ENCODE measurements around the gene SLC6A8.
A peak's percentile ranks its signal among the peaks of the same experiment; 100 is the strongest.

The SLC6A8 gene

DNA sequence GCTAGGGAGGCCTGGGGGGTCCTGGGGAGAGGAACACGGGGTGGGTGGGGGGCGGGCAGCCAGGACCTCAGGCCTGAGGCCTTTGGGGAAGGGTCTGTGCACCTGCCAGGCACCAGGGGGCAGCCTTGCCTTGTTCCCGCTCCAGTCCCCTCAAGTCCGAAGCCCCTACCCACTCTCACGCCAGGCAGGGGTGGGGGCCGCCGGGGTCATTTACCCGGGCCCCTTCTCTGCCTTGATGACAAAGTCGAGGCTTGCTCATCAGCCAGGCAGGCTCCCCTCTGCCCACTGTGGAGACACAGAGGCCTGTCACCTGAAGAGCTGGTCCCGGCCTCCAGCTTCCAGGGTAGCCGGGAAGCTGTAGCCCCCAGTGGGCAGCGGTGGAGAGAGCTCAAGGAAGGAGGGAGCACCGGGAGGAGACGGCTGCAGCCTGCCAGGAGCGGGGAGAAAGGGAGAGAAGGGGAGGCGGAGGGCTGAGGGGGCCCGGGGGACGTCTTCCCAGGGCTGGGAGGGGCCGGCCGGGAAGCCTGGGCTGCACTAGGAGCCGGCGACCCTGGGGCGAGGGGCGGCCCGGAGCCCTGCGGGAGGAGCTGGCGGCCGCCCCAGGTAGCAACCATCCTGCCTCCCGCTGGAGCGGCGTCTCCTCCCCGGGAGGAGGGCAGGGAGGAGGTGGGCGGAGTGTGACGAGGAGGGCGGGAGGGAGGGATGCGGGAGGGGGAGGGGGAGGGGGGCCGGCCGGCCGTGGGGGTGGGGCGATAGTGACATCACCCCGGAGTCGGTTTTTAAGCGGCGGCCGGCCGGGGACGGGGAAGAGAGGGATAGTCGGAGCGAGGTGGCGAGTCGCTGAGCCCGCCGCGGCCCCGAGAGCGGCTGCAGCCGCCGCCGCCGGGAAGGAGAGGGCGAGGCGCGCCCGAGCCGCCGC, at the start of gene SLC6A8:
Gene SLC6A8, plus strand, starts transcription at position 806 of the 919 bp plus-strand sequence. CDS start 649 bp downstream, outside the sequence.
- DNase-seq (ENCODE audit: low read depth, low spot score), result no peak
- TF ChIP-seq POLR2AphosphoS5 (IDR thresholded peaks at IDR 0.05; ENCODE audit: borderline replicate concordance, low read depth, low read length) (peak; percentile 59; the same call in 1 of the 2 replicates), FOXP2 (optimal IDR thresholded peaks at IDR 0.05; ENCODE audit: control extremely low read depth, extremely low read length, insufficient read depth) (no peak), EZH2 (IDR thresholded peaks at IDR 0.05) (no peak)
- Histone ChIP-seq H3K9ac (ENCODE audit: insufficient read length) (peak within 1 kb of the TSS; percentile 57), H3K4me3 (peak within 1 kb of the TSS; percentile 73), H3K9me3 (ENCODE audit: low read depth, low read length) (no peaks in the 10 kb centered on the region), H3K36me3 (ENCODE audit: insufficient read depth, low read length) (no peaks in the 10 kb centered on the region; the same call in 1 of the 2 replicates), H3K27ac (no peak within 1 kb of the TSS)

- Histone ChIP-seq H3K9ac (ENCODE audit: insufficient read length) (no peak overlapping the region), H3K27ac (no peak overlapping the region), H3K4me3 (no peak overlapping the region), H3K36me3 (ENCODE audit: insufficient read depth, low read length) (no peaks in the 10 kb centered on the region), H3K9me3 (ENCODE audit: low read depth, low read length) (no peaks in the 10 kb centered on the region)
- no peak for DNase-seq (ENCODE audit: low read depth, low spot score)
- TF ChIP-seq FOXP2 (optimal IDR thresholded peaks at IDR 0.05; ENCODE audit: control extremely low read depth, extremely low read length, insufficient read depth) (no peak), EZH2 (IDR thresholded peaks at IDR 0.05) (no peak), POLR2AphosphoS5 (IDR thresholded peaks at IDR 0.05; ENCODE audit: borderline replicate concordance, low read depth, low read length) (no peak)
Measured at GRCh38 chrX:153638041-153638371, 49.7 kb upstream of the SLC6A8 start.

DNA sequence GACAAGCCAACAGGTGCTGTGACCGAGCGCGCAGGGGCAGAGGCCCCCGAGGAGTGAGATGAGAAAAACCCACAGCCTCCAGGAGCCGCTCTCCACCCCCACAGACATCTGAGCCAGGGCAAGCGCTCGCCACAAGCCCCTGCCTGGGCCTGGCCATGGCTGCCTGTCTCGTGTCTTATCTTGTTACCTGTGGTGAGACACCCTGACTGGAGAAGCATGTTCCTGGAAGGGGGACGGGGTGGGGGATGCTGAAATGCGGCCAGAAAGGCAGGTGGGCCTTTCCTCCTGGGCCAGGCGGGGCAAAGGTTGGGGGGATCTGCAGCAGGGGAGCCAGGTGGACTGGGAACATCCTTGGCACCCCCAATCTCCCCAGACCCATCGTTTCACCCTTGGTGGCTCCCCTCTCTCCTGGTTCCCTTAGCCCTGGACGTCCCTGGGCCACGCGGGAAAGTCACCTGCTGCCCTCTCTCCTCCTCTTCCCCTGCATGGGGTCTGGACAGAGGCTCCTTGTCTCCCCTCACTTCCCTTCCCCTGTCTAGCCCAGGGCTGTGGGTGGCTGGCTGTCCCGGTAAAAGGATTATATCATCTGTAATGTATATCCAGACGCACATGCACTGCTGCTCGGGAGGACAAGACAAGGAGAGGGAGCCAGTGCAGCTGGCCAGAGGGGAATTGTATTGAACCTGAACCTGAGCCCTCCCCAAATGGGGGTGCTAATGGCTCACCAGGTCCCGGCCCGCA, 49.1 kb upstream of the SLC6A8 start:
- no peak for DNase-seq (ENCODE audit: low read depth, low spot score)
- no peaks in the 10 kb centered on the region for H3K36me3 ChIP-seq (ENCODE audit: insufficient read depth, low read length)
- H3K9ac ChIP-seq (ENCODE audit: insufficient read length), result no peak overlapping the region
- H3K4me3 ChIP-seq, result no peak overlapping the region
- TF ChIP-seq EZH2 (IDR thresholded peaks at IDR 0.05) (no peak), POLR2AphosphoS5 (IDR thresholded peaks at IDR 0.05; ENCODE audit: borderline replicate concordance, low read depth, low read length) (no peak), FOXP2 (optimal IDR thresholded peaks at IDR 0.05; ENCODE audit: control extremely low read depth, extremely low read length, insufficient read depth) (no peak)
- no peaks in the 10 kb centered on the region for H3K9me3 ChIP-seq (ENCODE audit: low read depth, low read length)
- no peak overlapping the region for H3K27ac ChIP-seq

DNA sequence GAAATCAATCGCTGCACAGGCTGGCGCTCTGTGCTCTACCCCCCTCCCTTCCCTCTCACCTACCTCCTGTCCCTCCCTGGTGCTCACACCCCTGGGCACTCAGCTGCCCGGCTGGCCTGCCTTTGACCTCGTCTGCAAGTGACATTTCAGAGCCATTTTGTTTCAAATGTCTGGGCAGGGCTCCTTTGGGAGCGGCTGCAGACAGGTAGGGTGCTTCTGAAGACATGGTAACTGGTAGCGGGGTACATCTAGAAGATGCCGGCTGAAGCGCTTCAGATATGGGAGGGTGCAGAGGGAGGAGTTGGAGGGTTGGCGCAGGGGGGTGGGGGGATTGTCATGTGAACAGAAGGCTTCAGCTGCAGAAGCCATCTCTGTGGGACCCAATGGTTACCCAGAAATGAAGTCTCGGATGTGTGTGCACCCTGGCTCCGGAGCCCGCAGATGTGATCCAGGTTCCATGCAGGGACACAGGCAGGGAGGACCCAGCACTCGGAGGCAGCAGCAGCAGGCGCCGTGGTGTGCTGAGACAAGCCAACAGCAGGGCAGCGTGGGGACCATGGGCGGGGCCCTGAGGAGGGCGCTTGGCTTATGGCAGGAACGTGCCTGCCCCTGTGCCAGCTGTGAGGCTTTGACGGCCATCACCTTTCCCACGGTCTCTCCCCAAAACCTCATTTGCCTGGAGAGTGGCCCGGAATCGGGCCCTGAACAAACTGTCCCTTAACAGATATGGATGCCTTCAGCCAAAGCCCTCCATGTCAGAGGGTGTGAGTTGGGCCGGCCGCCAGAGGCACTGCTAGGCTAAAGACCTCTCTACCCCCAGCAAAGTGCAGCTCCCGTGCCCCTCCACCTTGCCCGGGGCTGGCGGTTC, 48.3 kb upstream of the SLC6A8 start:
- TF ChIP-seq FOXP2 (optimal IDR thresholded peaks at IDR 0.05; ENCODE audit: control extremely low read depth, extremely low read length, insufficient read depth) (no peak), POLR2AphosphoS5 (IDR thresholded peaks at IDR 0.05; ENCODE audit: borderline replicate concordance, low read depth, low read length) (no peak), EZH2 (IDR thresholded peaks at IDR 0.05) (no peak)
- H3K9ac ChIP-seq (ENCODE audit: insufficient read length), result no peak overlapping the region
- H3K4me3 ChIP-seq, result no peak overlapping the region
- no peak for DNase-seq (ENCODE audit: low read depth, low spot score)
- no peak overlapping the region for H3K27ac ChIP-seq
- H3K9me3 ChIP-seq (ENCODE audit: low read depth, low read length), result no peaks in the 10 kb centered on the region
- no peaks in the 10 kb centered on the region for H3K36me3 ChIP-seq (ENCODE audit: insufficient read depth, low read length)

DNA sequence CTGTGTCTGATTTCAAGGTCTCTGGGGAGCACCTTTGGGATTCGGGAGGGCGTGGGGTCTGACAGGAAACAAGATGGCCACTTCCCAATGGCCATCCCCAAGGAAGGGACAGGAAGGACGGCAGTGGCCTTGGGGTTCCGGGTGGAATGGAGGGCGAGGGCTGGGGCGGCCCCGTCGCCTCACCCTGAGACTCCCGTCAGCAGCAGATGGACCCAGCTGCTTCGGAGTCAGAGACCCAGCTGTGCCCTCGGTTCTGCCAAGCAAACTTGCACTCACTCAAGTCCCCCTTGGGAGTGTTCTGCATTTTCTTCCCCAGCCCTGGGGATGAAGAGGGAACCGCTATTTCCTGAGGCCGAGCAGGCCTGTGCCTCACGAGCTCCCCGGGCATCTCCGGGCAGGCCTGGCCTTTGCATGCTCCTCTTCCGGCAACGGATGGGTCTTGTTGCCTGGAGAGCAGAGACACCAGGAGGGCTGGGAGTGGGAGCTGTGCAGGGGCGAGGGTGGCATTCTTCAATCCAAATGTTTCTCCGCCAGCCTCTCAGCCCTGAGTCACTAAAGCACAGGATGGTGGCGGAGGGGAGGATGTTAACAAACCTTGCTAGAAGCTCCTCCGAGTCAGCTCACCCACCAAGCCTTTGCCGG, 47.6 kb upstream of the SLC6A8 start:
- H3K27ac ChIP-seq, result no peak overlapping the region
- H3K9ac ChIP-seq (ENCODE audit: insufficient read length), result no peak overlapping the region
- no peaks in the 10 kb centered on the region for H3K36me3 ChIP-seq (ENCODE audit: insufficient read depth, low read length)
- H3K4me3 ChIP-seq, result no peak overlapping the region
- DNase-seq (ENCODE audit: low read depth, low spot score), result no peak
- no peaks in the 10 kb centered on the region for H3K9me3 ChIP-seq (ENCODE audit: low read depth, low read length)
- TF ChIP-seq POLR2AphosphoS5 (IDR thresholded peaks at IDR 0.05; ENCODE audit: borderline replicate concordance, low read depth, low read length) (no peak), FOXP2 (optimal IDR thresholded peaks at IDR 0.05; ENCODE audit: control extremely low read depth, extremely low read length, insufficient read depth) (no peak), EZH2 (IDR thresholded peaks at IDR 0.05) (no peak)

DNA sequence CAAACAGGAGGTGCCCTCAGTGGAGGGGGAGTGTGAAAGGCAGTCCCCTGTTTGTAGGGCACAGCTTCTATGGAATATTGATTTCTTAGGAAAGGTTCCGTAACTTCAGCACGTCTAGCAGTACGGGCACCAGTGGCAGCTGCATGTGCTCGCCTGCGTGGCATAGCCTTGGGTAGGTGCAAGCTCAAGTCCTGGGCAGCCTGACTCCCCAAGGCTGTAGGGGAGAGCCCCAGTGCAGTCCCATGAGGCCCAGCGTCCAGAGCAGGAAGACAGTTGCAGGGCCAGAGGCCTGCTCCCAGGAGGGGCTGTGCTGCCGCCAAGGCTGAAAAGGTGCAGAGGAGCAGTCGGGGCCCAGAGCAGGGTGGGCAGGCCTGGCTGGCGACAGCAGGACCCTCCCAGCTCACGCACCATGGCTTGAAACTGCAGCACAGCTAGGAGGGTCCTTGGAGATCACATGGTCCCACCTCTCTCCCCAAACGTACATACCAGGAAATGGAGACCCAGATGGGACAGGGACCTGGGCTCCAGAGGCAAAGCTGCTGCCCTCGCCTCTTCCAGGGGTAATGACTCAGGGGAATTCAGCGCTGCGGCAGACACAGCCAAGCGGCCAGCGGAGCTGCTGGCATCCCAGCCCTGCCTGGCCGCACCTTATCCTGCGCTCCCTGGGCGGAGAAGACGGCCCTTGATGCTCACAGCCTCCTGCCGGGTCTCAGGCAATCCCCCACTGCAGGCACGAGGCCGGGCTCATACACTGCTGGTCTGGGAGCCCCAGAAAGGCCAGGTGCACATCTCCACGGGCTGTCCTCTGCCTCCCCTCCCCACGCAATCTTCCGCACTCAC, 46.8 kb upstream of the SLC6A8 start:
- Histone ChIP-seq H3K9ac (ENCODE audit: insufficient read length) (no peak overlapping the region), H3K9me3 (ENCODE audit: low read depth, low read length) (no peaks in the 10 kb centered on the region), H3K36me3 (ENCODE audit: insufficient read depth, low read length) (no peaks in the 10 kb centered on the region), H3K4me3 (no peak overlapping the region), H3K27ac (no peak overlapping the region)
- TF ChIP-seq POLR2AphosphoS5 (IDR thresholded peaks at IDR 0.05; ENCODE audit: borderline replicate concordance, low read depth, low read length) (no peak), EZH2 (IDR thresholded peaks at IDR 0.05) (no peak), FOXP2 (optimal IDR thresholded peaks at IDR 0.05; ENCODE audit: control extremely low read depth, extremely low read length, insufficient read depth) (no peak)
- DNase-seq (ENCODE audit: low read depth, low spot score), result no peak

DNA sequence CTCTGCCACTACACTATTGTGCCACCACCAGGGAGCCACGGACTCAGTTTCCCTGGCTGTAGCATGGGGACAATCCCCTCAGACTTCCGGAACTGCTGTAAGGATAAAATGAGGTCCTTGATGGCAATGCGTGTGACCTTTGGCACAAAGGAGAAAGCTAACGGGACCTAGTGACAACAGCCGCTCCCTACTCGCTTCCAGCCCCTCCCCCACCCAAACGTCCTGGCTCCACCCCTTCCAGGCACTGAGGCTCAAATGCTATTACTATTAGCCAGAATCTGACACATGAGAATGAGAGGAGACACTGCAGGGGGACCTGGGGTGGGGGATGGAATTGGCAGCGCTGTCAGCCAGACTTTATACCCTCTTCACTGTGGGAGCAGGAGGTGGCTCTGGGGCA, 46.1 kb upstream of the SLC6A8 start:
- Histone ChIP-seq H3K9me3 (ENCODE audit: low read depth, low read length) (no peaks in the 10 kb centered on the region), H3K27ac (no peak overlapping the region), H3K36me3 (ENCODE audit: insufficient read depth, low read length) (no peaks in the 10 kb centered on the region), H3K4me3 (peak overlapping the region; percentile 81; the same call in 1 of the 2 replicates), H3K9ac (ENCODE audit: insufficient read length) (no peak overlapping the region)
- DNase-seq (ENCODE audit: low read depth, low spot score), result no peak
- no peak for TF ChIP-seq FOXP2 (optimal IDR thresholded peaks at IDR 0.05; ENCODE audit: control extremely low read depth, extremely low read length, insufficient read depth)
- no peak for TF ChIP-seq POLR2AphosphoS5 (IDR thresholded peaks at IDR 0.05; ENCODE audit: borderline replicate concordance, low read depth, low read length)

All from SK-N-MC (cell line).